Measurements from ENCODE around the gene GFOD1.

GFOD1 gene

GRCh38 chr6:13372076-13372475, 115.3 kb downstream of the GFOD1 start:
- no peak for DNase-seq

GRCh38 chr6:13371421-13372072, 115.9 kb downstream of the GFOD1 start:
- DNase-seq, result no peak

GRCh38 chr6:13370623-13371022, 116.8 kb downstream of the GFOD1 start:
- DNase-seq, result no peak

GRCh38 chr6:13369591-13369990, 117.8 kb downstream of the GFOD1 start:
- no peak for DNase-seq

GRCh38 chr6:13368731-13369115, 118.7 kb downstream of the GFOD1 start:
- no peak for DNase-seq

GRCh38 chr6:13368079-13368730, 119.2 kb downstream of the GFOD1 start:
- no peak for DNase-seq

GRCh38 chr6:13367396-13367795, 120.0 kb downstream of the GFOD1 start:
- no peak for DNase-seq

- no peak for DNase-seq
These were observed 122.1 kb downstream of the GFOD1 start for GRCh38 chr6:13365320-13365719.

GRCh38 chr6:13364842-13365241, 122.6 kb downstream of the GFOD1 start:
- DNase-seq, result no peak

GRCh38 chr6:13362412-13362811, 125.0 kb downstream of the GFOD1 start:
- no peak for DNase-seq

GRCh38 chr6:13360671-13361540, 126.5 kb downstream of the GFOD1 start:
- no peak for DNase-seq

GRCh38 chr6:13359287-13359686, 128.1 kb downstream of the GFOD1 start:
- DNase-seq, result no peak

GRCh38 chr6:13358511-13358910, 128.9 kb downstream of the GFOD1 start:
- DNase-seq, result no peak

- no peak for DNase-seq
These were observed 129.8 kb downstream of the GFOD1 start for GRCh38 chr6:13357551-13358075.

- no peak for DNase-seq
These were observed 131.2 kb downstream of the GFOD1 start for GRCh38 chr6:13355999-13356785.

- no peak for DNase-seq
These were observed 132.1 kb downstream of the GFOD1 start for GRCh38 chr6:13355043-13355945.

- no peak for DNase-seq
These were observed 132.9 kb downstream of the GFOD1 start for GRCh38 chr6:13354331-13355042.

- no peak for DNase-seq
These were observed 135.2 kb downstream of the GFOD1 start for GRCh38 chr6:13352165-13352564.

GRCh38 chr6:13351271-13351670, 136.1 kb downstream of the GFOD1 start:
- no peak for DNase-seq

GRCh38 chr6:13349811-13350506, 137.4 kb downstream of the GFOD1 start:
- DNase-seq, result no peak
